Stimulated activated CD4-positive, alpha-beta T cell treated with anti-CD3 and anti-CD28 coated beads, Interleukin-1b, Interleukin-23, amount 100 ng/mL, for 4 hours (primary cell): ENCODE data around the gene ST6GALNAC6.
A peak's percentile ranks its signal among the peaks of the same experiment; 100 is the strongest.

Source experiments
- DNase-seq, 2 donors: peaks; one replicate each; pipeline ENCODE4 v3.0.0-alpha.2; 2020; ENCODE audit warnings: low read depth in 2 of 2

ST6GALNAC6 gene

GRCh38 chr9:127899128-127899943 lies at the start of gene ST6GALNAC6:
Gene ST6GALNAC6, minus strand, starts transcription at chr9:127899603. Its CDS starts 1,622 bp downstream, at chr9:127897981.
- peak; percentile 50 to 79 for DNase-seq

GRCh38 chr9:127947841-127948710 lies 48.7 kb upstream of the ST6GALNAC6 start:
- DNase-seq: no peak

- DNase-seq: no peak
Observed at GRCh38 chr9:127946728-127947127, 47.3 kb upstream of the ST6GALNAC6 start.

- DNase-seq: no peak
Observed at GRCh38 chr9:127945942-127946341, 46.5 kb upstream of the ST6GALNAC6 start.

- no peak for DNase-seq
Observed at GRCh38 chr9:127945338-127945737, 45.9 kb upstream of the ST6GALNAC6 start.

- DNase-seq: no peak
Observed at GRCh38 chr9:127944586-127945218, 45.3 kb upstream of the ST6GALNAC6 start.

GRCh38 chr9:127943731-127944144 lies 44.3 kb upstream of the ST6GALNAC6 start:
- DNase-seq: peak; percentile 73 to 78

GRCh38 chr9:127943011-127943662 lies 43.7 kb upstream of the ST6GALNAC6 start:
- DNase-seq: no peak

GRCh38 chr9:127942216-127943010 lies 43.0 kb upstream of the ST6GALNAC6 start:
- DNase-seq: no peak

- no peak for DNase-seq
Observed at GRCh38 chr9:127941961-127942215, 42.5 kb upstream of the ST6GALNAC6 start.

- no peak for DNase-seq
Observed at GRCh38 chr9:127941062-127941960, 41.9 kb upstream of the ST6GALNAC6 start.

GRCh38 chr9:127940593-127940992 lies 41.2 kb upstream of the ST6GALNAC6 start:
- no peak for DNase-seq

- DNase-seq: no peak
Observed at GRCh38 chr9:127938298-127938690, 38.9 kb upstream of the ST6GALNAC6 start.

- DNase-seq: peak; percentile 76
Observed at GRCh38 chr9:127937388-127938297, 38.2 kb upstream of the ST6GALNAC6 start, which contains the start of gene DPM2. Gene DPM2, minus strand, starts transcription at chr9:127937854. Its CDS starts 34 bp downstream, at chr9:127937820.

GRCh38 chr9:127937056-127937387 lies 37.6 kb upstream of the ST6GALNAC6 start:
- no peak for DNase-seq

GRCh38 chr9:127936347-127936852 lies 37.0 kb upstream of the ST6GALNAC6 start:
- no peak for DNase-seq

- DNase-seq: no peak
Observed at GRCh38 chr9:127935765-127936221, 36.4 kb upstream of the ST6GALNAC6 start.

GRCh38 chr9:127934986-127935385 lies 35.6 kb upstream of the ST6GALNAC6 start:
- DNase-seq: no peak

- no peak for DNase-seq
Observed at GRCh38 chr9:127934248-127934647, 34.8 kb upstream of the ST6GALNAC6 start.
